NCI-H748 (cell line): ENCODE data around the gene NRM.

ENCODE experiments used
- DNase-seq: peaks from one replicate; lab custom pipeline; 2025; ENCODE audit not compliant: unreplicated experiment; lab: John Stamatoyannopoulos, UW

NRM gene

GRCh38 chr6:30689022-30689865, 1.5 kb downstream of the NRM start:
- no peak for DNase-seq

GRCh38 chr6:30688569-30688968, 2.2 kb downstream of the NRM start:
- DNase-seq: no peak

GRCh38 chr6:30687659-30688431, 2.9 kb downstream of the NRM start:
- DNase-seq: peak; percentile 56

- peak; percentile 92 for DNase-seq
These were observed 3.7 kb downstream of the NRM start for GRCh38 chr6:30686908-30687658.

- DNase-seq: peak; percentile 80
These were observed 4.5 kb downstream of the NRM start, which contains the start of gene PPP1R18 for GRCh38 chr6:30686009-30686907. TSS of gene PPP1R18 (minus strand) at chr6:30686645. CDS start at chr6:30686018, 627 bp downstream.

GRCh38 chr6:30685157-30686008, 5.4 kb downstream of the NRM start:
- DNase-seq: no peak

GRCh38 chr6:30684386-30685156, 6.2 kb downstream of the NRM start:
- DNase-seq: no peak

GRCh38 chr6:30683980-30684338, 6.8 kb downstream of the NRM start:
- no peak for DNase-seq

GRCh38 chr6:30683183-30683979, 7.4 kb downstream of the NRM start:
- DNase-seq: no peak

GRCh38 chr6:30682143-30683117, 8.4 kb downstream of the NRM start:
- no peak for DNase-seq

GRCh38 chr6:30681766-30682142, 9.0 kb downstream of the NRM start:
- no peak for DNase-seq

GRCh38 chr6:30679765-30680535, 10.8 kb downstream of the NRM start:
- no peak for DNase-seq

- DNase-seq: peak; percentile 73
These were observed 11.6 kb downstream of the NRM start for GRCh38 chr6:30678964-30679726.

GRCh38 chr6:30676660-30677285, 14.0 kb downstream of the NRM start:
- DNase-seq: no peak
